Skeletal muscle tissue (tissue), 4 donors: ENCODE measurements around the gene KLHL29. TPM values are rescaled to one million over a fixed set of nuclear protein-coding genes. Genes with fewer than 3 reads are reported as not detected.

Source experiments
- H3K27ac ChIP-seq: one replicate; pipeline ENCODE4 v1.7.0; 2013; ENCODE audit warnings: mild to moderate bottlenecking, low read depth, low read length, inconsistent platforms
- H3K27me3 ChIP-seq, 3 donors: one replicate each; pipeline ENCODE4 v1.7.0; 2013; ENCODE audit warnings: low read length in 3 of 3; ENCODE audit not compliant: control insufficient read depth in 3 of 3, insufficient read depth in 3 of 3
- H3K36me3 ChIP-seq, 3 donors: one replicate each; pipeline ENCODE4 v1.7.0; 2013; ENCODE audit warnings: low read length in 3 of 3; ENCODE audit not compliant: control insufficient read depth in 3 of 3, insufficient read depth in 3 of 3
- H3K4me1 ChIP-seq, 3 donors: one replicate each; pipeline ENCODE4 v1.7.0; 2013; ENCODE audit warnings: low read length in 3 of 3, mild to moderate bottlenecking in 3 of 3; ENCODE audit not compliant: control insufficient read depth in 3 of 3, insufficient read depth in 3 of 3
- H3K4me3 ChIP-seq, 3 donors: one replicate each; pipeline ENCODE4 v1.7.0; 2013; ENCODE audit warnings: low read length in 3 of 3
- H3K9ac ChIP-seq, 3 donors: one replicate each; pipeline ENCODE4 v1.7.0; 2013; ENCODE audit warnings: low read length in 3 of 3, mild to moderate bottlenecking in 3 of 3, moderate library complexity in 2 of 3, low read depth in 1 of 3
- H3K9me3 ChIP-seq, 3 donors: one replicate each; pipeline ENCODE4 v1.7.0; 2013; ENCODE audit warnings: low read length in 3 of 3; ENCODE audit not compliant: control insufficient read depth in 3 of 3
- total RNA-seq: library from RNA; depleted of rRNA; stranded (reverse); fragments of >200 nt; gene quantifications from one replicate; pipeline ENCODE4 v1.2.3, GENCODE V29; 2014
- donor health status: Osteomylitis.

Gene KLHL29
- total RNA-seq, 1 donor from 2014 or later = 3.7 TPM

GRCh38 chr2:23546913-23547312 is 161.9 kb downstream of the KLHL29 start:
- Histone ChIP-seq H3K27me3 (no peaks in the 10 kb centered on the region), H3K9me3 (no peaks in the 10 kb centered on the region), H3K36me3 (no peaks in the 10 kb centered on the region), H3K4me1 (peaks cover 14 to 24% (median 21%) of the 10 kb centered on the region in 3 donors), H3K27ac (no peak overlapping the region), H3K9ac (no peak overlapping the region), H3K4me3 (no peak overlapping the region)

- no peak overlapping the region for H3K4me3 ChIP-seq
These were observed 162.7 kb downstream of the KLHL29 start for GRCh38 chr2:23547725-23548124.

GRCh38 chr2:23548143-23548769 is 163.3 kb downstream of the KLHL29 start:
- Histone ChIP-seq H3K27ac (no peak overlapping the region), H3K9ac (no peak overlapping the region), H3K4me3 (no peak overlapping the region), H3K9me3 (no peaks in the 10 kb centered on the region), H3K27me3 (no peaks in the 10 kb centered on the region), H3K4me1 (peaks cover 3 to 11% (median 8%) of the 10 kb centered on the region in 3 donors), H3K36me3 (no peaks in the 10 kb centered on the region)

More at GRCh38 chr2:23547725-23548124, 162.7 kb downstream of the KLHL29 start:
- no peak overlapping the region for H3K9ac ChIP-seq
- no peaks in the 10 kb centered on the region for H3K36me3 ChIP-seq
- H3K9me3 ChIP-seq = no peaks in the 10 kb centered on the region
- H3K4me1 ChIP-seq = peaks cover 6 to 16% (median 13%) of the 10 kb centered on the region in 3 donors
- H3K27ac ChIP-seq = no peak overlapping the region
- no peaks in the 10 kb centered on the region for H3K27me3 ChIP-seq

GRCh38 chr2:23549051-23549450 is 164.1 kb downstream of the KLHL29 start:
- no peaks in the 10 kb centered on the region for H3K36me3 ChIP-seq
- no peak overlapping the region for H3K27ac ChIP-seq
- no peaks in the 10 kb centered on the region for H3K27me3 ChIP-seq
- no peak overlapping the region for H3K4me3 ChIP-seq
- no peak overlapping the region for H3K9ac ChIP-seq
- H3K9me3 ChIP-seq = no peaks in the 10 kb centered on the region
- peaks cover 3 to 11% (median 7%) of the 10 kb centered on the region in 3 donors for H3K4me1 ChIP-seq

GRCh38 chr2:23549821-23550530 is 165.0 kb downstream of the KLHL29 start:
- Histone ChIP-seq H3K27ac (no peak overlapping the region), H3K27me3 (no peaks in the 10 kb centered on the region), H3K9me3 (no peaks in the 10 kb centered on the region), H3K4me3 (no peak overlapping the region), H3K36me3 (no peaks in the 10 kb centered on the region), H3K4me1 (peaks cover 7 to 11% (median 8%) of the 10 kb centered on the region in 3 donors), H3K9ac (no peak overlapping the region)

GRCh38 chr2:23550553-23550952 is 165.6 kb downstream of the KLHL29 start:
- H3K9me3 ChIP-seq = no peaks in the 10 kb centered on the region
- no peak overlapping the region for H3K4me3 ChIP-seq
- H3K27ac ChIP-seq = no peak overlapping the region
- no peaks in the 10 kb centered on the region for H3K27me3 ChIP-seq
- no peak overlapping the region for H3K9ac ChIP-seq
- H3K36me3 ChIP-seq = no peaks in the 10 kb centered on the region
- peaks cover 4 to 8% (median 8%) of the 10 kb centered on the region in 3 donors for H3K4me1 ChIP-seq

- H3K36me3 ChIP-seq = no peaks in the 10 kb centered on the region
- no peak overlapping the region for H3K27ac ChIP-seq
- no peaks in the 10 kb centered on the region for H3K27me3 ChIP-seq
- peaks cover 4 to 8% (median 8%) of the 10 kb centered on the region in 3 donors for H3K4me1 ChIP-seq
- no peak overlapping the region for H3K4me3 ChIP-seq
- H3K9me3 ChIP-seq = no peaks in the 10 kb centered on the region
- H3K9ac ChIP-seq = no peak overlapping the region
These were observed 166.9 kb downstream of the KLHL29 start for GRCh38 chr2:23551875-23552274.

- Histone ChIP-seq H3K27ac (no peak overlapping the region), H3K9ac (no peak overlapping the region), H3K36me3 (no peaks in the 10 kb centered on the region), H3K4me1 (peaks cover 4 to 8% (median 8%) of the 10 kb centered on the region in 3 donors), H3K4me3 (no peak overlapping the region), H3K27me3 (no peaks in the 10 kb centered on the region), H3K9me3 (no peaks in the 10 kb centered on the region)
These were observed 168.6 kb downstream of the KLHL29 start for GRCh38 chr2:23553561-23553960.

GRCh38 chr2:23554054-23554697 is 169.2 kb downstream of the KLHL29 start:
- Histone ChIP-seq H3K27me3 (no peaks in the 10 kb centered on the region), H3K9me3 (no peaks in the 10 kb centered on the region), H3K27ac (no peak overlapping the region), H3K4me3 (no peak overlapping the region), H3K36me3 (no peaks in the 10 kb centered on the region), H3K9ac (no peak overlapping the region), H3K4me1 (peaks cover 0 to 8% (median 8%) of the 10 kb centered on the region in 3 donors)

- H3K36me3 ChIP-seq = no peaks in the 10 kb centered on the region
- H3K27ac ChIP-seq = no peak overlapping the region
- H3K9ac ChIP-seq = no peak overlapping the region
These were observed 171.0 kb downstream of the KLHL29 start for GRCh38 chr2:23555944-23556343.

More at GRCh38 chr2:23555944-23556343, 171.0 kb downstream of the KLHL29 start:
- H3K27me3 ChIP-seq = no peaks in the 10 kb centered on the region
- peaks cover 5 to 10% (median 5%) of the 10 kb centered on the region in 3 donors for H3K4me1 ChIP-seq
- no peak overlapping the region for H3K4me3 ChIP-seq
- H3K9me3 ChIP-seq = no peaks in the 10 kb centered on the region
